SHP77 (cell line): ENCODE data around the gene TAOK2.
"Not testable (repeated sequence)": the region's sequence is repeated elsewhere in the genome, so short reads cannot be mapped to it uniquely, and the experiment has no call there.

Experiments
- DNase-seq, 2 experiments: peaks; one replicate each; lab custom pipeline; 2025; lab: John Stamatoyannopoulos, UW

TAOK2 gene

DNA sequence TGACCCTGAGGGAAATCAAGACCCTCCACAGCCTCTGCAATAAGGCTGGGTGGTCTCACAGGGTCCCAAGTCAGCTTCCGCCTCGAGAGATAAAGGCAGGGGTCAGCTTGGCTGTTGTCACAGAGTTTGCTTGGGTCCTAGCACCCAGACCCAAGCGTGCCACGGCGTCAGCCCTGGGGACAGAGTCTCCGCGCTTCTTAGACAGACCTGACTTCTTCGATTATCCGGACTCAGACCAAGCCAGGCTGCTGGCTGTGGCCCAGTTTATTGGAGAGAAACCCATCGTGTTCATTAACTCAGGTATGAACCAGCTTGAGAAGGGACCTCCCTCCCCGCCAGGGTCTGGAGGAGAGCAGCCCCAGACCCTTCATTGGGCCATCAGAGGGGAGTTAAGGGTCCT lies 49.9 kb downstream of the TAOK2 start:
- DNase-seq = no peak

DNA sequence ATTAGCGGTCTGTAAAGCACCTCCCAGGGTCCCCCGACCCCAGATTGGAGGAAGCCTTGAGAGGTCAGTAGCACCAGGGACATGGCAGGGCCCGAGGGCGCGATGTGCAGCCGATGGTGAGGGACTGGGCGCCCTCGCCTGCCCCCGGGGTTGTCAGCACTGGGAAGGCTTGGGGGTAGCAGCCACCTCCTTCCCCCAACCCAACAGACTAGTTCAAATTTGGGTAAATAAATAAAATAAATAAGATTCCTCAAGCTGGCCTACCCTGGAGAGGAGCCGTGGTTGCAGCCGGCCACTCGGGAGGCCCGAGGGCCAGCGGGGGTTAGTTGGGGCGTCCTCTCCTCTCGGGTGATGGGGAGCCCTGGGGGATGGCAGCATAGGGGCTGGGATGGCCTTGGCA lies 50.8 kb downstream of the TAOK2 start:
- DNase-seq = no peak

DNA sequence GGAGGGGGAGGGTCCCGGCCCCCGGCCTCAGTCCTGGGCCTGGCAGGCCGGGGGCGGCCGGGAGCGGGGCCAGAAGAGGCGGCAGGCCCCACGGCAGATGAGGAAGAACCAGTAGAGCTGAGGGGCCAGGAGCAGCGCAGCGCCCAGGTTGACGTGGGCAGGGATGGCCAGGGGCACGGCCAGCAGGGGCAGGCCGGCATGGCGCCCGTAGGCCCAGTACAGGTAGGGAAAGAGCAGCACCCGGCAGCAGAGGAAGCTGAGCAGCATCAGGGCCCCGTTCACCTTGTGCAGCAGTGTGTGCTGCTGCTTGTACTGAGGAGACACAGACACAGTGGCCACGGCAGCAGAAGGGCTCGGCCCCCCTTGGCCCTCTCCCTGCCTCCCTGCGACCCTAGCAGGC lies 51.5 kb downstream of the TAOK2 start:
- no peak for DNase-seq

- DNase-seq = no peak
These were observed 51.9 kb downstream of the TAOK2 start for GRCh38 chr16:30025574-30025973.

DNA sequence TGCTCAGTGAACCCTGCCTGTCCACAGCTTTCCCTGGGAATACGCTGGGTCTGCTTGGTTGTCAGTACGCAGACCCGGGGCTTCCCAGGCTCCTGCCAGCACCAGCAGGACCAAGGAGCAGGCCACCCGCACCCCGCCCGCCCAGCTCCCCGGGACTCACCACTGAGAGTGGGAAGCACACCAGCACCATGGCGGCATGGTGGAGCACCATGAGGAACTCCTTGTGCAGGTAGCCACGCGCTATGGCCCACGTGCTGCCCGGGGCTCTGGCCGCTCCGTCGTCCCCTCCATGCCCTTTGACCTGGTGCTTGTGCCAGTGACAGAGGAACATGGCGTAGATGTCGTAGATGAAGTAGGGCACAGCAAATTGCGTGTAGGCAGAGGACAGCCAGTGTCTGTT lies 52.8 kb downstream of the TAOK2 start:
- no peak for DNase-seq

GRCh38 chr16:30027588-30028437 lies 54.1 kb downstream of the TAOK2 start:
- no peak for DNase-seq

GRCh38 chr16:30028438-30029076 lies 54.9 kb downstream of the TAOK2 start:
- no peak for DNase-seq

GRCh38 chr16:30030011-30030685 lies 56.5 kb downstream of the TAOK2 start:
- no peak for DNase-seq

- peak; percentile 15 to 21 for DNase-seq
These were observed 57.3 kb downstream of the TAOK2 start, which contains the start of gene TLCD3B for GRCh38 chr16:30030841-30031413. TLCD3B (minus strand) TSS chr16:30031271; CDS start chr16:30030527, 744 bp downstream.

- peak in 1 of 2 experiments; percentile 12 for DNase-seq
These were observed 57.8 kb downstream of the TAOK2 start for GRCh38 chr16:30031477-30031918.

- peak; percentile 77 to 93 for DNase-seq
These were observed 58.6 kb downstream of the TAOK2 start for GRCh38 chr16:30032083-30032819.

DNA sequence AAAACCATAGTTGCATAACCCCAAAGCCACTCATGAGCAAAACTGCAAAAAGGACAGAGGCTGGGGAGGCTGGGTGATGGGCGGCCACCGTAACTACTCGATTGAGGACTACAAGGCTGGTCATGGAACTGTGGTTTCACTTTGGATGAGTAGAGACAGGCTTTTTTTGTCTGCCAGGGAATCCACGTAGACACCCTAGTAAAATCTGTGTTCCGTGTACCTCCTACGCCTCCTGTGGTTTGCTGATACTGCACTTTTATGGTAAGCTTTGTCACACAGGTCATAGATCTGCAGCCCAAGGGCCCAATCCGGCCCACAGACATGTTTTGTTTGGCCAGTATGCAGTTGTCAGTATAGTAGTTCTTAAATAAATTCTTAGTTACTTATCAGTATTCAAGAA lies 59.6 kb downstream of the TAOK2 start:
- DNase-seq = no peak

DNA sequence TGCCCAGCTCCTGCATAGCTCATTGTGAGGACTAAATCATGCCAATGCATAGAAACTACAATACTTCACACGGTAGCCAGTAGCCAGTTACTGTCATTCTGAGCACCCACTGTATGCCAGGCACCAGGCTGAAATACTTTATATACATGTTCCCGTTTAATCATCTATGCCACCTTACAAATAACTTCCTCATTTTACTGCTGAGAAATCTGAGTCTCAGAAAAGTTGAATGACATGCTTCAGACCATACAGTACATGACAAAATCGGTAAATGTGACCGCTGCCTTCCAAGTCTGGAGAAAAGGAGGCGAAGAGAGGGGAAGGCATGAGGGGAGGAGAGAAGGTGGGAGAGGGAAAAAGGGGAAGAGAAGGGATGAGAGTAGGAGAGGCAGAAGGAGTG lies 66.6 kb downstream of the TAOK2 start:
- no peak for DNase-seq

- DNase-seq = not testable (repeated sequence)
These were observed 67.0 kb downstream of the TAOK2 start for GRCh38 chr16:30040690-30041089.

DNA sequence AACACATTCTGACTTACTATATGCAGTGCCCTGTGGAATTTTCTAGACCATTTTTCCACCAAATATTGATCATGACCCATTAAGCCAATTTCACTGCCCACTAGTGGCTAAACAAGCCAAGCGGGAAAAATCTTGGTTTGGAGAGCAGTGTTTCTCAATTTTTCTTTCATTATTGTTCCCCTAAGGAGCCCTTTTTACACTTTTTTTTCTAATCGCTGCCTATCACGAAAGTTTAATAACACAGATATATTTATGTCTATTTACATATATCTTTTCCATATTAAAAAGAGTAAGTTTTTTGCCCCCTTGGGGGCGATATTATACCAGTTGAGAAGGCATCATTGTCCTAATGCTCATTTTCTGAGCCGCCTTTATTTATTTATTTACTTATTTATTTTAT lies 68.2 kb downstream of the TAOK2 start:
- peak; percentile 25 to 36 for DNase-seq
